Progenitor cell of endocrine pancreas (in vitro differentiated cells): ENCODE data around the gene FAM170B. TPM values are rescaled to one million over a fixed set of nuclear protein-coding genes. Genes with fewer than 3 reads are reported as not detected.

Source experiments
- DNase-seq: peaks from one replicate; pipeline ENCODE4 v3.0.0; 2021; ENCODE audit warnings: low spot score; ENCODE audit not compliant: unreplicated experiment
- H3K27ac Mint-ChIP-seq: 2 replicates; pipeline ENCODE4 v1.8.0; 2021; ENCODE audit warnings: mild to moderate bottlenecking, moderate library complexity, mixed read lengths
- H3K27me3 Mint-ChIP-seq: 2 replicates; pipeline ENCODE4 v1.8.0; 2021; ENCODE audit warnings: mixed read lengths
- H3K36me3 Mint-ChIP-seq: 2 replicates; pipeline ENCODE4 v1.8.0; 2022; ENCODE audit warnings: mixed read lengths; ENCODE audit not compliant: insufficient read depth
- H3K4me1 Mint-ChIP-seq: 2 replicates; pipeline ENCODE4 v1.8.0; 2021; ENCODE audit warnings: low read depth, mixed read lengths
- H3K4me3 Mint-ChIP-seq: 2 replicates; pipeline ENCODE4 v1.8.0; 2021; ENCODE audit warnings: low read depth, mild to moderate bottlenecking, moderate library complexity, mixed read lengths
- H3K9me3 Mint-ChIP-seq: 2 replicates; pipeline ENCODE4 v1.8.0; 2021; ENCODE audit warnings: low read depth, mixed read lengths
- total RNA-seq: library from RNA; stranded (reverse); gene quantifications from 2 replicates; pipeline ENCODE4 v1.2.1, GENCODE V29; 2021
- TF ChIP-seq, protein P1 (sequence below): fragments of 200-600 bp; sonication (generic); IDR thresholded peaks from one replicate; pipeline ENCODE4 v1.5.0; 2021; ENCODE audit warnings: antibody characterized with exemption, mild to moderate bottlenecking; ENCODE audit not compliant: unreplicated experiment

FAM170B gene
- total RNA-seq, 1 donor from 2014 or later: not detected

DNA sequence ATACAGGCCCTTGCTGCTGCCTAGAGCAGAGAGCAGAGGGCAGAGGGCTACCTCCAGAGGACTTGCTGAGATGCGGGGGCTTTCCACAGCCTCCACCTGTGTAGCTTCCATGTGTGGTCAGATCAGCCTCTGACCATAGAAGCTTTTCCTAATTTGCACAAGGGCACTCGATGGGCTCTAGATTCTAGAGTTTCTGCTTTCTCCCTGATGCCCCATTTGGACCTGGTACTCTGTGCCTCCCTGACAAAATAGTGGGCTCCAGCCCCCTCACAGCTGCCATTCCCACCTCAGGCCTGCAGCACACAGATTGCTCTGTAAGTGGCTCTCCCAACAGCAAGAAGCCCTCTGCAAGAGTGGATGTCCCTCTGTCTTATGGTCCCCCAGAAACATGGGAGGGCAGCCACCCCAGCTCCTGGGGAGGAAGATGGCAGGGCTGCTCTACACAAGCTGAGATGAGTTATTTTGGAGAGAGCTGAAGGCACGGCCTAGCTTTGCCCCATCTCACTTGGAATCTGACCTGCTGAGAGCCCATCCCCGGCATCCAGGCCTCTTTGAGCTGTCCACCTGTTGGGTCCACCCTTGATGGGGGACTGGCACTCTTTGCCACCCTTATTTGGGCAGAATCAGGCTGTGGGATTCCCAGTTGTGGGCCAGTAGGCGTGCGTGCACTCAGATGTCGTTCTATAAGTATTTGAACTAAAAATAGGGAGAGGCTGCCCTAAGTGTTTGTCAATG, 37.7 kb upstream of the FAM170B start:
- Mint-ChIP-seq H3K4me1 (peaks cover 5% of the 10 kb centered on the region), H3K4me3 (no peak overlapping the region), H3K27me3 (peaks cover 20% of the 10 kb centered on the region), H3K9me3 (no peaks in the 10 kb centered on the region), H3K36me3 (no peaks in the 10 kb centered on the region), H3K27ac (no peak overlapping the region)
- TF ChIP-seq, protein P1, sequence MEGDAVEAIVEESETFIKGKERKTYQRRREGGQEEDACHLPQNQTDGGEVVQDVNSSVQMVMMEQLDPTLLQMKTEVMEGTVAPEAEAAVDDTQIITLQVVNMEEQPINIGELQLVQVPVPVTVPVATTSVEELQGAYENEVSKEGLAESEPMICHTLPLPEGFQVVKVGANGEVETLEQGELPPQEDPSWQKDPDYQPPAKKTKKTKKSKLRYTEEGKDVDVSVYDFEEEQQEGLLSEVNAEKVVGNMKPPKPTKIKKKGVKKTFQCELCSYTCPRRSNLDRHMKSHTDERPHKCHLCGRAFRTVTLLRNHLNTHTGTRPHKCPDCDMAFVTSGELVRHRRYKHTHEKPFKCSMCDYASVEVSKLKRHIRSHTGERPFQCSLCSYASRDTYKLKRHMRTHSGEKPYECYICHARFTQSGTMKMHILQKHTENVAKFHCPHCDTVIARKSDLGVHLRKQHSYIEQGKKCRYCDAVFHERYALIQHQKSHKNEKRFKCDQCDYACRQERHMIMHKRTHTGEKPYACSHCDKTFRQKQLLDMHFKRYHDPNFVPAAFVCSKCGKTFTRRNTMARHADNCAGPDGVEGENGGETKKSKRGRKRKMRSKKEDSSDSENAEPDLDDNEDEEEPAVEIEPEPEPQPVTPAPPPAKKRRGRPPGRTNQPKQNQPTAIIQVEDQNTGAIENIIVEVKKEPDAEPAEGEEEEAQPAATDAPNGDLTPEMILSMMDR: no peak
- no peak for DNase-seq

DNA sequence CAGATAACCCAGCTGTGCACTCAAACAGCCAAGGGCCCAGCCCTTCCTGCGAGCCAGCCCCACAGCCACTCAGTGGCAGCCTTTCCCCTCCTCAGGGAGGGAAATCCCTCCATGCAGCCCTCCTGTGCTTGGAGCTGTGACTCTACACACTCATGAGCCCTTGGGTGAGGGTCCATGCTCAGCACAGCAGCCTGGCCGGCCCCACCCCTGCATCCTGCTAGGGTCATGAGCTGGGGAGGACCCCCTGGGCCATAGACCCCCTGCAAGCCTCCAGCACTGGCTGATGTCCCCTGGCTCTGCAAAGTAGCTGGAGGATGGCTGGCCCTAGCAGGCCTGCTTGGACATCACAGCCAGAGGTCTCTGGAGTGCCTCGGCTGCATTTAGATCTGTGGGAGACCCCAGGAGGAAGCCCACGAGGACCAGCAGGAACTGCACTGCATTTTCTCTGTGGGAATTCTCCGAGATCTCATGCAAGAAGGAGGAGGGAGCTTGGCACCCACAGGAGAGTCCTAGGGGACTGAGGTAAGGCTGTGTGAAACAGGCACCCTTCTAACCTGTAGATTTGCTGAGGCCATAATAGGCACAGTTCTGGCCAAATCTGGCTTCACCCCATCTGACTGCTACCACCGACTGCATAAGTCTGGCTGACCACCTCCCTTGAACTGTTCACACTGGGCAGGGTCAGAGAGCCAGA, 37.0 kb upstream of the FAM170B start:
- TF ChIP-seq, protein P1: no peak
- Mint-ChIP-seq H3K27me3 (peaks cover 23% of the 10 kb centered on the region), H3K9me3 (no peaks in the 10 kb centered on the region), H3K36me3 (no peaks in the 10 kb centered on the region), H3K4me3 (no peak overlapping the region), H3K27ac (no peak overlapping the region), H3K4me1 (peaks cover 5% of the 10 kb centered on the region)
- DNase-seq: no peak

DNA sequence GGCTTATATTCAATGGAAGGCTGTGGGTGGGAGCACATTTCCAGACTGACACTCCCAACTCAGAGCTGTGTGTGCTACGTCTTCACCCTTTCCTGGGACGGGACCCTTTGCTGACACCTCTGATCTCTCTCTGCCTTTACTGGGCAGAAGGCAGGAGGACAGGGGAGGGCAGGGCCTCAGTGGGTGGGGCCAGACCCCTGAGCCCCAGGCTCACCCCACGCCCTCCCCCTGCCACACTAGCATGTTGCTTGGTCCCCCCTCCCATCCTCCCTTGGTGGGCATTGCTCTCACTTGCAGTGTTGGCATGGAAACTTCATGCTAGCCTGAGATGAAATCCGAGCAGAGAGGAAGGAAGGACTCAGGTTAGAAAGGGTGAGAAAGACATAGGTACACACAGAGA, 36.0 kb upstream of the FAM170B start:
- DNase-seq: no peak
- no peaks in the 10 kb centered on the region for H3K36me3 Mint-ChIP-seq
- H3K4me3 Mint-ChIP-seq: no peak overlapping the region
- no peaks in the 10 kb centered on the region for H3K9me3 Mint-ChIP-seq
- TF ChIP-seq, protein P1: no peak
- no peak overlapping the region for H3K27ac Mint-ChIP-seq
- peaks cover 1% of the 10 kb centered on the region for H3K4me1 Mint-ChIP-seq
- H3K27me3 Mint-ChIP-seq: peaks cover 26% of the 10 kb centered on the region

DNA sequence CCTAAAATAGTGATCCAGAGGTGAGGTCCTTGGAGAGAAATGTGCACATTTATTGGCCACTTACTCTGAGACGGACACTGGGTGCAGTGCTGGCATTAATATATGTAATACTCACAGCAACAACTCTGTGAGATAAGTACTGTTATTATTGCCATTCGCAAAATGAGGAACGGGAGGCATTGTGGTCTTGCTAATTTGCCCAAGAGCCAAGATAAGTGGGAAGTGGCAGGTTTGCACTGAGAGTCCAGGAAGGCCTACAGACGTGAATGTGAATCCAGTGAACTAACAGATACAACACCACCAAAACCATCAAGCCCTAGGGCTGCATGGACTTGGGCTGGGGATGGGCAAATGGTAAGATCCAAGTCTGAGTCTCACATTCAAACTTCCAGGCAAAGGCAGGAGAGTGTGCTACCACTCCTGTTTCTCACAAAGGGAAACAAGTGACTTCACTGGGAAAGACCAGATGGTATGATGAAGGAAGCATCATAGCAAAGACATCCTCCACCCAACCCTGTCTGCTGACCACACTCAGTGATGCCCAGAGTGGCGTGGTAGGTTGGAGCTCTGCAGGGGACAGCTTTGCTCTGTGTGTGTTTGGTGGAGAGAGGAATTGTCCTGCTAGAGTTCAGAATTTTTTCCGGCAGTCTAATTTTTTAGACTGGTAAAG, 35.1 kb upstream of the FAM170B start:
- TF ChIP-seq, protein P1: no peak
- Mint-ChIP-seq H3K4me1 (no peaks in the 10 kb centered on the region), H3K27me3 (peaks cover 34% of the 10 kb centered on the region), H3K27ac (no peak overlapping the region), H3K36me3 (no peaks in the 10 kb centered on the region), H3K9me3 (no peaks in the 10 kb centered on the region), H3K4me3 (no peak overlapping the region)
- DNase-seq: no peak

DNA sequence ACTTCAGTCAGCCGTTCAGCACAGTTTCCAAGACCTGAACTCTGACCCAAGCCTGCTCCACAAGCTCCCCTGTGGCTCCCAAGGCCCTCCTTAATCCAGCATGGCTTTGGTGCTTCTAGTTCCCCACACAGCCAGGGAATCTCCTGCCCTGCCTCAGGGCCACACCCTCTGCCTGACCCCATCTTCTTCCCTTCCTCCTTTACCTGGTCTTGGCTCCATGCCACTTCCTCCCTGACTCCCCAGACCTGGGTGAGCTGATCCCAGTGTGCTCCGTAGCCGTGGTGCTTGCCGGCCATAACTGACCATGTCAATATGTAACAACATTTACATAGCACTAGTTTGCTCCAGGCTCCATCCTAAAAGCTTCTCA, 34.3 kb upstream of the FAM170B start:
- H3K4me3 Mint-ChIP-seq: no peak overlapping the region
- H3K9me3 Mint-ChIP-seq: no peaks in the 10 kb centered on the region
- H3K27me3 Mint-ChIP-seq: peaks cover 33% of the 10 kb centered on the region
- DNase-seq: no peak
- TF ChIP-seq, protein P1: no peak
- H3K4me1 Mint-ChIP-seq: no peaks in the 10 kb centered on the region
- H3K36me3 Mint-ChIP-seq: no peaks in the 10 kb centered on the region
- H3K27ac Mint-ChIP-seq: no peak overlapping the region
